Raji (cell line): ENCODE data around the gene CDPF1.

Experiments used
- POLR2A ChIP-seq: IDR thresholded peaks from 2 replicates; pipeline ENCODE4 v1.6.1; 2011; ENCODE audit warnings: low read depth, low read length, control low read depth; ENCODE audit not compliant: insufficient read depth

Gene CDPF1

DNA sequence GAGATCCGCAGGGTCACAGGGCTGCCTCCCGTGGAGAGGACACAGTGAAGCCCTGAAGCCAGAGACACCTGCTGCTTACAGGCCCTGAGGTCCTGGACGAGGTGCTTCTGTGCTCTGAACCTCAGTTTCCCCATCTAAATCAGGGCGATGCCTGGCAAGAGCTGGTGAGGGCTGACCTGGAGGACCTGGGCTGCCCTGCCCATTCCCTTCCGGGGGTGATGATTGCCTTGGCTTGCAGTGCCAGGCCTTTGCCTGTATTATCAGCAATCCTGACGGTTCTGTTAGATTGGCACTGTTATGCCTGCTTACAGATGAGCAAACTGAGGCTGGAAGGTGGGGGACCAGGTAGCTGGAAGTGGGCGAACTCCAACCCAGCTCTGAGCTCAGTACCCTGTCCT lies 38.8 kb upstream of the CDPF1 start:
- no peak for TF ChIP-seq POLR2A

DNA sequence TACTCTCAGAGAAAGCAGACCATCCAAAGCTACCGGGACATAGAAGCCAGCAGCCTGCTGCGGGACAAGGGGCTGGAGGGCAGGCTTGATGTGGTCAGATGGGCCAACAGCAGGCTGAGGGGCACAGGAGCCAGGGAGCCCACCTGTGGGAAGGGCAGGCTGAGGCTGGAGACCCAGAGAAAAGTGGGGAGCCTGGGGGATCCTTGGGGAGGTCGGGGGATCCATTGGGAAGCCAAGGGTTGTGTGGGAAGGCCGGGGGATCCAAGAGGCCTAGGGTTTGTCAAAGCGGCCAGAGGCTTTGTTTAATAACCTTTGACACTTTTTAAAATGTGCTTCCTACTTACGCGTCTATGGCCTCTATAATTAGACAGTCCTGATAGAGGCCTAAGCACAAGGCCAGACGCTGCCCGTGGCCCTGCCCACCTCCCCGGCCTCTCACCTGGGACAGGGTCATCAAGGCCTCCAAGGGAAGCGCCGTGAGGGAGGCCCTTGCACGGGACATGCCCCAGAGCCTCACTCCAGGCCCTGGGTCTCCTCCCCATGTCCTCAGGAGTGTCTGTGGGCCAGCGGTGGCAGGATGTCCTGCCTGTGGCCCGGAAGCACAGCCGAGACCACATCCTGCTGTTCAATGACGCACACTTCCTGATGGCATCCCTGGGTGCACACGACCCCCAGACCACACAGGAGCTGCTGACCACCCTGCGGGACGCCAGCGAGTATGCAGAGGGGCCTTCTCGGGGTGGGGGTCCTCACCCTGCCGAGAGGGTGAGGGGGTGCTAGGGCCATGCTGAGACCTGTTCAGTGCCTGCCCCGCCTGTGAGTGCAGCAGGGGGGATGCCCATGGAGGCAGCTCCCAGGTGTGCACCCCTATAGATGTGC lies 38.0 kb upstream of the CDPF1 start:
- TF ChIP-seq POLR2A = 0 out of 2 replicates have a peak, but pooled peaks have one; percentile 48

- TF ChIP-seq POLR2A = no peak
Observed at GRCh38 chr22:46286941-46287872, 37.1 kb upstream of the CDPF1 start.

- TF ChIP-seq POLR2A = no peak
Observed at GRCh38 chr22:46286006-46286405, 35.9 kb upstream of the CDPF1 start.

DNA sequence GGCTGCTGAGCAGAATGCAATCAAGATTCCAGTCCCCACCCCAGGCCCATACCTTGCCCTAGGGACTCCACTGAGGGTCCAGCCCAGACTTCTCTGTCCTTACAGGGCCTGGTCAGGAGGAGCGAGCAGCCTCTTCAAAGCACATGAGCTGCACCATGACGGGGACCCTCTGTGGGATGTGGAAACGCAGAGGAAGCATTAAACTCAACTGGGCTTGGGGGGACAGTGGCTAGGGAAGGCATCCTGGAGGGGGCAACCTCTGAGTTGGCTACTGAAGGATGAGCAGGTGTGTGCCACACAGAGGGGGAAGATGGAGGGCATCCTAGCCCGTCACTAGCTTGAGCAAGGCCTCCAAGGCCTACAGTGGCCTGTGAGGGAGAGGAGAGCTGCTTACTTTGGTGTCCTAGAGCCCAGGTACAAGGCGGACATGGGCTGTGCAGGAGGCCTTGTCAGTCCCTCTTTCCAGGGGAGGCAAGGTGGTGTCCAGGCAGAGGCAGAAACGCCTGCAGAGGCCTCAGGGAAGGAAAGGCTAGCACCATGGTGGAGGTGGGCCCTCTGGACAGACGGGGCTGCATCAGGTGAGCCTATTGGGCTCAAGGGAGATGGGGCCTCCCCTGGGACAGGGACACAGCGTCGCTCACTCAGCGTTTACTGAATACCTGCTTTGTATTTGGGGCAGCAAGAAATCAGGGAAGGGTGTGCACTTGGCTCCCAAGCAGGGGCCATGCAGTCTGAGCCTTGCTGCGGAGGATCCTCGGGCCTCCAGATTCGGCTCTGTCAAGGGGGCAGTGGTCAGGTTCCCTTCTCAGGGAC lies 32.0 kb upstream of the CDPF1 start:
- no peak for TF ChIP-seq POLR2A

DNA sequence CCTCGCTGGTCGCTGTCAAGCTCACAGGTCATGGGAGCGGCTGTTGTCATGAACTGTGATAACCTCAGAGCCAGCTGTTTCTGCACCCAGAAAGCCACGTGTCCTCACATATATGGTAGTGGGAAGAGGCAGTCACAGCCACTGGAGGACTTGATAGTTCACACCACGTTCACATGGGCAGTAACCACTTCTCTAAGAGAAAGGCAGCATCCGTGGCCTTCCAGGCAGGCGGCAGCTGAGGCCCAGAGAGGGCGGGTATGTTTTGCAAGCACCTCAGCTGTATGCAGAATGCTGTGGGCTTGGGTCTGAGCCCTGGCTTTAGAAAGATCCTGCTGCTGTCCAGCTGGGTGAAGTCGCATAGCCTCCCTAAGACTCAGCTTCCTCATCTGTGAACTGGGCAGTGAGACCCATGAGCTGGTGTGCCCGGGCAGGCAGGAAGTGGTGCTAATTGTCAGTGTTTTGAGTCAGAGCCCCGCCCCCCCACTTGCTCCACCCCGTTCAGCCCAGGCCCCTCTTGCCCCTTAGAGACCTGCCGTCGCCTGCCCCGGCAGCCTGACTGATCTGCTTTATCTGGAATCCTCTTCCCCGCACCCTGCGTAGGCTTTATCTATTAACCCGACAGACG lies 31.0 kb upstream of the CDPF1 start:
- 0 out of 2 replicates have a peak, but pooled peaks have one; percentile 26 for TF ChIP-seq POLR2A

GRCh38 chr22:46280063-46280817 lies 30.1 kb upstream of the CDPF1 start:
- no peak for TF ChIP-seq POLR2A

DNA sequence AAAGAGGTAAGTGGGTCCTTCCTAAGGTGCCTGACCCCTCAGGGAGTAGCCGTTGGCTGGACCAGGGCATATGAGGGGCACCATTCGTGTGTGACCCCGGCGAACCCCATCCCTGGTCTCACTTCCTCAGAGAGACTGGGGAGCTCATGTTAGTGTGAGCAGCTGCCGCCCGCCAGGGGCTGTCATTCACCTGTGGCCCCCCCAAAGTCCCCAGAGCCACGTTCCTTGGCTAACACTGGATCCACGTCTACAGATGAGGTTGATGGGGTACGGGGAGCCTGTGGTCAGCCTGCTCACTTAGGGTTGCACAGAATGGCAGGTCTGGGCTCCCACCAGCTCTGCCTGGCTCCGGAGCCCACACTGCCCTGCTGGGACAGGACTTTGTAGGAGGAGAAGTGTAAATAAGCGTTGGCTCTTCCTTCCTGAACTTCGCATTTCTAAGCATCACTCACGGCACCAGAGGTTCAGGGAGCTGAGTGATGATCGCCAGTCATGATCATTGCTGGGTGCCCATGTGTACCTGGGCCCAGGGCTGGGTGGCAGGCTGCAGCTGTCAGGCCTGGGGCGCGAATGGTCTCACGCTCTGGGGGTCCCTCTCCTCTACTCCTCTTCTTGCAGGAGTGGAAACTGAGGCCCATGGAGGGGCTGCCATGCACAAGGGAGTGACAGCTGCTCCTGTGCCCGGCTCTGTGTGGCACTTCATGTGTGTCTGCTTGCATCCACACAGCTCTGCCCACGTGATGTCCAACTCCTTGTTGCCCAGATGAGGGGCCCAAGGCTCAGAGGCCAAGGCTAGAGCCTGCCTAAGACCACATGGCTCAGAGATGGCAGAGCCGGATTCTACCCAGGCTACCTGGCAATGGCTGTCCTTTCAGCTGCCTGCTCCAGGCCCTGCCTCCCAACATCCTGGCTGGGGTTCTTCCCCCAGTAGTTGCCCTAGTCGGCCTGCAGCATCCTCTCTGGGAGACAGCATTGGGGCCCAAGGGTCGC lies 28.9 kb upstream of the CDPF1 start:
- no peak for TF ChIP-seq POLR2A

DNA sequence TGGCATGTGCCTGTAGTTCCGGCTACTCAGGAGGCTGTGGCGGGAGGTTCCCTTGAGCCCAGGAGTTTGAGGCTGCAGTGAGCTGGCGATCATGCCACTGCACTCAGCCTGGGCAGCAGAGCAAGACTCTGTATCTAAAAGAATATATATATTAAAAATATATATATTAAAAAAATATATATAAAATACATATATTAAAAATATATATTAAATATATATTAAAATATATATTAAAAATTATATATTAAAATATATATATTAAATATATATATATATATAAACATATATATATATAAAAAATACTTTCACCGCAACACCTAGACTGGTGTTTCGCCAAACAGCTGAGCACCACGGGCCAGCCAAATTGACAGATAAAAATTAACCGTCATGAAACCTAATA lies 26.5 kb upstream of the CDPF1 start:
- TF ChIP-seq POLR2A = no peak

DNA sequence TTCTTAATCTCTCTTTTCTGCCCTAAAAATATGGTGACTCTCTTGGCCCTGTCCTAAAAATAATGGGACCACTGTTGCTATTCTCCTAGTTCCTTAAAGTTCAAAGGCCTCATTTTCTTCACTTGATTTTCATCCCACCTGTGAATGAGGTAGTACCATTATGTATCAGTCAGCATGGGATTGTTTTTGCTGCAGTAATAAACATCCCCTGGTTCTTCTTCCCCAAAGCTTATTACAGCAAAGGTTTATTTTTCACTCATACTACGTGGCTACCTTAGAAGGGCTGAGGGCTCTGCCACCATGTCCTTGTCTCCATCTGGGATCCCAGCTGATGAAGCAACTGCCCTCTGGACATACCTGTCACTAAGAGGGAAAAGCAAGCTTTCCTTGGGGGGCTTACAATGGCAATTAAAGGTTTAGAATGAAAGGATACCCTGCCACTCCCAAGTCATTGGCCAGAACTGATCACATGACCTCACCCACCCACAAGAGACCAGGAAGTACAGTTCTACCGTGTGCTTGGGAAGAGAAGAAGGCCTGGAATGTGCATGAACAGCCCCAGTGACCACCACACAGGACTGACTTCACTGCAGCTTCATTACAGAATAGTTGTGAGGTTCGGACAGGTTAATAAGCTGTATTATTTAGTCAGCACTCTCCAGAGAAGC lies 25.5 kb upstream of the CDPF1 start:
- no peak for TF ChIP-seq POLR2A

DNA sequence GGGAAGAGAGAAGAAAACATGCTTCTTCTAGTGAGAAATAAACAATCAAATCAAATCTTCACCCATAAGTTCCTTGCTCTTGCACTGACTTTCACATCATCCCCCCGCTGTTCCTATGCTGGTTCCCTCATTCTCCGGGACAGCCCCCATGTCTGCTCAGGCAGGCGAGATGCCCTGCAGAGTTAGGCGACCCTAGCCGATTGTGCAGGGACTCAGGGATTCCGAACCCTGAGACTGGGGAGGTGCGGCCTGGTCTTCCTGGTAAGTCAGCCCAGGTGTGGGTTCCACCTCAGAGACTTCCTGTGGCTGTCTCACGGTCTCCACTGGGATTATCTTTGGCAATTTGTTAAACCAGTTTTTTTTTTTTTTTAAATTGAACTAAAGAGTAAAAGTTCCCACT lies 24.3 kb upstream of the CDPF1 start:
- no peak for TF ChIP-seq POLR2A

DNA sequence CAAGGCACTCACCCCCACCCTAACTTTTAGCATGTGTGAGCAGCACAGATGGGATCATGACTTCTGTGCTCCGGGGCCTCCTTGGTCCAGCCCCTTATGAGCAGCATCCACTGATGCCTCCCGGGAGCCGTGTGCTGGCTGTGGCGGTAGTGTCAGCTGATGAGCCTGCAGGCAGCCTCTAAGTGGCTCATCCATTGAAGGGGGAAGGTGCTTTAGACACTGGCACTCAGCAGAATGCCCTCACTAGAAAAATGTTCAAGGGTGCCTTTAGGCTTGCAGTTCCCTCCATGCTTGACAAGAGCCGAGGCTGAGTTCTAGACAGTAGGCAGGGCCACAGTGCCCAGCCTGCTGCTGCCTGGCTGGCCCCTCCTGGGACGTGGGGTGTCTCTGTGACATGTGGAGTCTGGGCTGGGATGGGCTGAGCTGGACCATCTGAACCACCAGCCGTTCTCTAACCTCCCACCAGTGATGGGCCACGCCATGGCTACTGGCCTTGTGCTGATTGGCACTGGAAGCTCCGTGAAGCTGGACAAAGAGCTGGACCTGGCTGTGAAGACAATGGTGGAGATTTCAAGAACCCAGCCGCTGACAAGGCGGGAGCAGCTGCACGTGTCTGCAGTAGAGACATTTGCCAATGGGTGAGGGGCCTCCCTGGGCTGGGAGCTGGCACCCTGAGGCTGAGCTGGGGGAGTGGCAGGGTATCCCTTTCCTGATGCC lies 23.5 kb upstream of the CDPF1 start:
- no peak for TF ChIP-seq POLR2A
